Embryonic facial prominence (tissue), 1 donor: Measurements from ENCODE around the gene KIAA1614.

ENCODE experiments used
- DNase-seq: peaks from one replicate; pipeline ENCODE4 v3.0.0-alpha.2; 2016; ENCODE audit errors: extremely low spot score

KIAA1614 gene

GRCh38 chr1:180908074-180908765 lies 4.5 kb upstream of the KIAA1614 start:
- DNase-seq = no peak

DNA sequence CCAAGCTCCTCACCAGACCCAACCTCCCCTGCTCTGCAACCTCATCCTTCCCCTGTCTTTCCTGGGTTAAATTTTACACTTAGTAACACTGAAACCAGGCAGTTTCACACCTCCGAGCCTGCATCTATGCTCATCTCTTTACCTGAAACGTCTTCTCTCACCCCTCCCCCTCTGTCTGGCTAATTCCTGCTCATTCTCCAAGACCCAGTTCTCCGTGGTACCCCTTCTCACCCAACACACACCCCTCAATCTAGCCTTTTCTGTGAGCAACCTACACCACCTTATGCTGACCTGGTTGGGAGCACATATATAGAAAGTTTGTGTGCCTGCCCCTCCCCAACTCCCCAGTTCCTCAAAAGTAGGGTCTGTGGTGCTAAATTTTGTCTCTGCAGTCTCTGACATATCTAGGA lies 3.7 kb upstream of the KIAA1614 start:
- DNase-seq = no peak

- DNase-seq = no peak
These were observed 3.2 kb upstream of the KIAA1614 start for GRCh38 chr1:180909462-180909976.

DNA sequence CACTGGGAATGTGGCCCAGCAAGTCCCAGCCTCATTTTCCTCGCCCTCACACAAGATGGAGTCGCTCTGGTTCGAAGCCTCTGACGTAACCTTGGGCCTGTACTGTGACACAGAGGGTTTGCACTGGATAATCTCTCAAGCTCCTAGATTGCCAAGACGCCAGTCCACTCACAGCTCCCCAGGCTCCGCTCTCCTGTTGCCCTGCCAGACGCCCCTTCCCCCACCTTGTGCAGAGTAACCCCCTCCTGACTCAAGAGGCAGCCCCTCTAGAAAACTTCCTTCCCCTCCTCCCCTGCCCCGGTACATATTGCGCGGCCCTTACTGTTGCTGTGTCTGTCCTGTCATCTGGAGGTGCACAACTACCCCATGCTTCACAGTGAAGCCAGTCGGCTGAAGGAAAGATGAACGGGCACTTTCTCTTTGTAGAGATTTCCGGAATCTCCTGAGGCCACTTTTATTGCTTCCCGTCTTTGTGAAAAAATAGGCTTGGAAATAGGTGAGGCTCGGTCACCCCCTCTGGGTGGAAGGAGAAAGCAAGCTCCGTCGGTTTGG lies 981 bp upstream of the KIAA1614 start:
- DNase-seq = no peak

DNA sequence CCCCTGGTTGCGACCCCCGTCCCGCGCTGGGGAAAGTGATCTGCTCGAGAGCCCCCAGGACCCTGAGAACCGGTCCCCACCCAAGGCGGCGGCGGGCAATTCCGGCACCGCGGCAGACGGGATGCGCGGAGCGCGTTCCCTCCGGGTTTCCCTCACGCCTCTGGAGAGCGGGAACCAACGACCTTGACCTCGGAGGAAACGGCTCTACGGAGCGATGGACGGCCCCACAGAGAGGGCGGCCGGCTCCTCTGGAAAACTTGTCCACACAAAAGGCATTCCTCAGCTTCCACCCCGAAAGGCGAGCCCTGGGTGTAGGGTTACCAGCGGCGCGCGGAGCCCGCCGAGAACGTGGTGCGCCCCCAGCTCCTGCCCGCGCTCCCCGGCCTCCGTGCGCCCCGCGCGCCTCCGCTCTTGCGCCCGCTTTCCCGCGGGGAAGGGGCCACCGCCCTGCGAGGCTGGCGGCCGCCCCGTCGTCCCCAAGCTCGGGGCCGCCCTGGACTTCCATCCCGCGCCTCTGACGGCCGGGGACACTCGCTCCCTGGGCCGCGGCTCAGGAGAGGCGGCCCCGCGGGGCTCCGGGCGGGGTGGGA lies 391 bp upstream of the KIAA1614 start:
- no peak for DNase-seq

DNA sequence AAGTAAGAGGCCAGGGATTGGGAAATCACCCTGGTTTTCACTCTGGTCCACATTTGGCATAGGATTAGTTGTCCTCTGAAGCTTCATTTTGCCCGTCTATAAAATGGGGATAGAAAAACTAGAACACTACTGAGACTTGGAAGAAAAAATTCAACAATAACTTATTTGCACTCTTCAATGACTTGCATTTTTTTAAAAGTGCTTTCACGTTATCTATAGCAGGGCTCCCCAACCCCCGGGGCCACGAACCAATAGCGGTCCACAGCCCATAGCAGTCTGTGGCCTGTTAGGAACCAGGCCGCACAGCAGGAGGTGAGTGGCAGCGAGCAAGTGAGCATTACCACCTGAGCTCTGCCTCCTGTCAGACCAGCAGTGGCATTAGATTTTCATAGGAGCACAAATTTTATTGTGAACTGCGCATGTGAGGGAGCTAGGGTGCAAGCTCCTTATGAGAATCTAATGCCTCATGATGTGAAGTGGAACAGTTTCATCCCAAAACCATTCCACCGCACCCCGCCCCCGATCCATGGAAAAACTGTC lies 2.8 kb downstream of the KIAA1614 start:
- no peak for DNase-seq

DNA sequence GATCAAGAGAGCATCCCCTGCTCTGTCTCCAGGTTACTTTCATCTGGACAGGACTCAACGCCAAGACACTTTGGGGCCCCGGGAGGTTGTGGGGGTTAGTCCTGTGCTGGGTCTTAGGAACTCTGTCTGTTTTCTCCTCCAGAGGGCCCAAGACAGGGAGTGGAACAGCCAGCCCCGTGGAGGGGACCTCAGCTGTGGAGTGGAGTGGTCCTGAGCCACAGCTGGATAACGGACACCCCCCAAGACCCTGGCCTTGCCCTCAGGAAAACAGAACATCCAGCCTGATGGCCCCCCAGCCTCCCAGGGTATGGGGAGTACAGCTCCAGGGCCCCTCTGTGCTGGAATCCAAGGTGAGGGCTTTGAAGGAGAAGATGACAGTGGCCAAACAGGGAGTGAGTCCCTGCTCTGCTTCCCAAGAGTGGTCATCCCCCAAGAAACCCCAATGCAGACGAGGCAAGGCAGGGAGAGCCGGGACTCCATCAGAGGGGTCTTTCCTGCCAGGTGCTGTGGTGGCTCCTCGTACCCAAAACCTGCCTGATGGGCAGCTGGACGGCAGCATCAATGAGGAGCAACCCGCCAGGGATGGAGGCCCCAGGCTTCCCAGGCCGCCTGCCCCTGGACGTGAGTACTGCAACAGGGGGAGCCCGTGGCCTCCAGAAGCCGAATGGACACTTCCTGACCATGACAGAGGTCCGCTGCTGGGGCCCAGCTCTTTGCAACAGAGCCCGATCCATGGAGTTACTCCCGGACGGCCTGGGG lies 3.5 kb downstream of the KIAA1614 start:
- DNase-seq = no peak

DNA sequence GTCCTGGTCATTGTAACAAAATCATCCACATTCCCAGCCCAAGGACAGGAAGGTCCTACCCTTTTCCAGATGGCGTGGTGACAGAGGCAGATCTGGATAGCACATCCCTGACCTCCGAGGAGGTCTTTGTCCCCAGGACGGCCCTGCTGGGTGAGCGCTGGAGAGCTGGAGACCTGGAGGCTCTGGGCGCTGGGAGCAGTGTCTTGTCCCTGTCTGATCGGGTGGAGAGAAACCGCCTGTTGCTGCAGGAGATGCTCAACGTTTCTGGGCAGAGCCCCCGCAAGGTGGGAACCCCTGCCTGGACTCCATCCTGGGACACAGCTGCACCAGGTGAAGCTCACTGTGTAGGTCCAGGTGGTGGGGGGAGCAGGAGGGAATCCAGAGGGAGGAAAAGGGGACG lies 4.1 kb downstream of the KIAA1614 start:
- DNase-seq = no peak

GRCh38 chr1:180917306-180918065 lies 4.8 kb downstream of the KIAA1614 start:
- DNase-seq = no peak

- no peak for DNase-seq
These were observed 5.8 kb downstream of the KIAA1614 start for GRCh38 chr1:180918519-180918918.

- DNase-seq = no peak
These were observed 6.5 kb downstream of the KIAA1614 start for GRCh38 chr1:180919183-180919700.

GRCh38 chr1:180920193-180920592 lies 7.5 kb downstream of the KIAA1614 start:
- no peak for DNase-seq

DNA sequence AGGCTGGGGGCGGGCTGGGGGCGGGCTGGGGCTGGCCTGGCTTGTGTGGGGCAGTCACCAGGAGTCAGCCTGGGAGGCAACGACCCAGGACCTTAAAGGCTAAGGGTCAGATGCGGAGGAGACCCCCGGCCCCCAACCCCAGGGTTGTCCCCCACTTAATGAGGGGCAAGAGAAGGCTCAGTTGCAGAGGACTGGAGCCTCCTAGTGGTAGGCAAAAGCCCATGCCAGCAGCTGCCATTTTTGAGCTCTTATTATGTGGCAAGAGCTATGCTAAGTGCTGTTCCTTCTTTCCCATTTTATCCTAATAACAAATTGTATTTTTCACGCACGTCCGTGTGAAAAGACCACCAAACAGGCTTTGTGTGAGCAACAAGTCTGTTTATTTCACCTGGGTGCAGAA lies 8.0 kb downstream of the KIAA1614 start:
- DNase-seq = no peak

GRCh38 chr1:180921386-180921785 lies 8.7 kb downstream of the KIAA1614 start:
- DNase-seq = no peak

GRCh38 chr1:180921891-180922630 lies 9.4 kb downstream of the KIAA1614 start:
- no peak for DNase-seq

DNA sequence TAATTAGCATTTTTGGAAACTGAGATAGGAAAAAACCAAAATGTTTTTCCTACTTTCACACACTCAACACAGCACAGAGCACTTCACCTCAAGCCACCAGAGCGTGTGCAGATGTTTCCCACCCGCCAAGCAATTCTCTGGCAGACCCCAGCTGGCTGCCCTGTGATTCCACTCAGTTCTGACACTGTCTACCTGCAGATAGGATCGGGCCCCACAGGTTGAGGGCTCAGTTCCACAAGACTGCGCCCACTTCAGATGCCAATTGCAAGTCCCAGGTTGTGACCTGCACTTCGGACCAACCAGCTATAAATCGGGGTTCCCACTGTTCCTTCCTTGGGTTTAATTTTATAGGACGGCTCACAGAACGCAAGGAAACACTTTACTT lies 9.9 kb downstream of the KIAA1614 start:
- no peak for DNase-seq

DNA sequence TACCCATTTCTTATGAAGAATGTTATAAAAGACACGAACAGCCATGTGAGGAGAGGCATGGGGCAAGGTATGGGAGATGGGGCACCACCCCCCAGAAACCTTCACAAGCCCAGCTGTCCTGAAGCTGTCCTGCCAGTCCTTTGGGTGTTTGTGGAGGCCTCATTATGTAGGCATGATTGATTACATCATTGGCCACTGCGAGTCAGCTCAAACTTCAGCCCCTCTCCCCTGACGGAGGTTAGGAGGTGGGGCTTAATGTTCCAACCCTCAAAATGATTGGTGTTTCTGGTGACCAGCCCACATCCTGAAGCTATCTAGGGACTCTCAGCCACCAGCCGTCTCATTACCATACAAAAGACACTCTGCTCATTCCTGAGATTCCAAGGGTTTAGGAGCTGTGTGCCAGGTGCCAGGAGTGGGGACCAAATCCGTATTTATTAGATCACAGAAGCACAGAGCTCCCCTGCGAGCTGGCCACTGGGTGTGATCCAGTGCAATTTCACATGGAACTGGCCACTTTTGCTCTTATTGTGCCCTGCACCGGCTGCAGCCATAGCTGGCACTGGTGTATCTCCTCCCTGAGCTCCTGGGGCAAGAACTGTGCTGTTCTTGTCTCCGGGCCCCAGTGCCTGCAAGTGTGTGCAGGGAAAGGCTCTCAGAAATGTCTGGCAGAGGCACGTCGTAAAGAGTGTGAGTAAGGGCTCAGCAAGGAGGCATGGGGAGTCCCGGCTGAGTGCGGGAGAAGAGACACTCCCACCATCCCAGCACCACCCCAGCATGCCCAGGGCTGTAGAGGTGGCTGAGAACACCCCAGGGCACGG lies 10.5 kb downstream of the KIAA1614 start:
- no peak for DNase-seq

DNA sequence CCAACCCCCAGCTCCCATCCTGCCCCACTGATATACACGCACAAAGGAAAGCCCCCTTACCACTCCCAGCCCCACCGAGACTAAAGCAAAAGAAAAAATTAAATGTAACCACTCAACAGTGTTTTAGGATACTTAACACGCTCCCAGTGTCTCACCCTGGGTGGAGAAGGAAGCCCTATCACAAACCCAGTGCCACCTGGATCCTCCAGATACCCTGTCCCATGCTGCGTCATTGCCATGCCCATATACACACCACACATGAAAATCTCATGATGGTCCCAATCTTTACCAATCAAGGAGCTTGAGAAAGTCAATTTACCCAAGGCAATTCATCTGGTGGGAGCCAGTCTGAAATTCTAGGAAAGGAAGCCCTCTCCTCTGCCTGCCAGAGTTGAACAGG lies 11.2 kb downstream of the KIAA1614 start:
- no peak for DNase-seq

GRCh38 chr1:180924939-180925338 lies 12.2 kb downstream of the KIAA1614 start:
- no peak for DNase-seq
